Right atrium auricular region (tissue), 2 donors: ENCODE measurements around the gene CLN5. TPM values are rescaled to one million over a fixed set of nuclear protein-coding genes. Genes with fewer than 3 reads are reported as not detected.

Source experiments
- DNase-seq: peaks from one replicate; pipeline ENCODE4 v3.0.0-alpha.2; 2019; ENCODE audit warnings: low spot score
- H3K27ac ChIP-seq, 2 donors: fragments of 200-600 bp; sonication (generic); 1 replicate in 1 of 2; 2 replicates in 1 of 2; pipeline ENCODE4 v1.5.1; 2016 to 2019
- H3K27me3 ChIP-seq, 2 donors: fragments of 200-600 bp; sonication (generic); one replicate each; pipeline versions ENCODE4 v1.5.1 to v1.6.0; 2017 to 2019
- H3K36me3 ChIP-seq: fragments of 200-600 bp; sonication (generic); one replicate; pipeline ENCODE4 v1.5.1; 2016
- H3K4me1 ChIP-seq, 2 donors: fragments of 200-600 bp; sonication (generic); one replicate each; pipeline versions ENCODE4 v1.5.1 to v1.6.0; 2017 to 2019
- H3K4me3 ChIP-seq, 2 donors: fragments of 200-600 bp; sonication (generic); 1 replicate in 1 of 2; 2 replicates in 1 of 2; pipeline ENCODE4 v1.5.1; 2017 to 2019; ENCODE audit warnings: mild to moderate bottlenecking in 1 of 2, moderate library complexity in 1 of 2
- H3K9me3 ChIP-seq, 2 donors: fragments of 200-600 bp; sonication (generic); one replicate each; pipeline ENCODE4 v1.5.1; 2019
- CTCF ChIP-seq, 2 donors: fragments of 200-600 bp; sonication (generic); IDR thresholded peaks; one replicate each; pipeline ENCODE4 v1.5.1; 2019; ENCODE audit warnings: antibody characterized with exemption in 2 of 2
- total RNA-seq, 2 donors: library from RNA; depleted of rRNA; stranded (reverse); fragments of >200 nt; gene quantifications; one replicate each; pipeline ENCODE4 v1.1.0, GENCODE V29; 2016

CLN5 gene
- total RNA-seq, 2 donors from 2014 or later, result 15.8 to 18.4 TPM

- H3K27ac ChIP-seq, result no peak overlapping the region
- no peak for DNase-seq
- H3K27me3 ChIP-seq, result no peaks in the 10 kb centered on the region
- peaks cover 0 to 8% of the 10 kb centered on the region in 2 donors for H3K4me1 ChIP-seq
- TF ChIP-seq CTCF (IDR thresholded peaks at IDR 0.05), result no peak
- no peaks in the 10 kb centered on the region for H3K9me3 ChIP-seq
- H3K4me3 ChIP-seq, result no peak overlapping the region
- H3K36me3 ChIP-seq, result no peaks in the 10 kb centered on the region
These were observed 43.0 kb downstream of the CLN5 start for GRCh38 chr13:77034881-77035280.

DNA sequence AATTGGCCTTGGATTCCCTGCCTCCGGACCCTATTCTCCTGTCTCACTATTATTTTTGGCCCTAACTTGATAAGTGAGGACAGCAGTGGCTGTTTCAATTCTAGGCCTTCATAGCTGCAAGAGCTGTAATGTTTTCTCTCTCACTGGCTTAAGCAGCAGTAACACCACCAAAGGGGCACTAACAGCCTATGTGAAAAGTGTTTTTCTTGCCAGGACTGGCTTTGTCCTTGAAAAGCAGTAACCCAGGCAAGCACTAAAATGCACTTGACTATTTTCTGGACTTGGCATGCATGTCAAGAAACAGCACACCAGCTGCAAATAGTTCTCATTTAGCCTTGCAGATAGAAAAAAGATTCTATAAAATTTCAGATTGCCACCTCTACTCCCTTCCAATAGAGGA is 44.4 kb downstream of the CLN5 start:
- Histone ChIP-seq H3K36me3 (no peaks in the 10 kb centered on the region), H3K27me3 (no peaks in the 10 kb centered on the region), H3K4me3 (no peak overlapping the region), H3K27ac (no peak overlapping the region), H3K4me1 (peaks cover 0 to 8% of the 10 kb centered on the region in 2 donors), H3K9me3 (no peaks in the 10 kb centered on the region)
- DNase-seq, result no peak
- TF ChIP-seq CTCF (IDR thresholded peaks at IDR 0.05), result no peak

DNA sequence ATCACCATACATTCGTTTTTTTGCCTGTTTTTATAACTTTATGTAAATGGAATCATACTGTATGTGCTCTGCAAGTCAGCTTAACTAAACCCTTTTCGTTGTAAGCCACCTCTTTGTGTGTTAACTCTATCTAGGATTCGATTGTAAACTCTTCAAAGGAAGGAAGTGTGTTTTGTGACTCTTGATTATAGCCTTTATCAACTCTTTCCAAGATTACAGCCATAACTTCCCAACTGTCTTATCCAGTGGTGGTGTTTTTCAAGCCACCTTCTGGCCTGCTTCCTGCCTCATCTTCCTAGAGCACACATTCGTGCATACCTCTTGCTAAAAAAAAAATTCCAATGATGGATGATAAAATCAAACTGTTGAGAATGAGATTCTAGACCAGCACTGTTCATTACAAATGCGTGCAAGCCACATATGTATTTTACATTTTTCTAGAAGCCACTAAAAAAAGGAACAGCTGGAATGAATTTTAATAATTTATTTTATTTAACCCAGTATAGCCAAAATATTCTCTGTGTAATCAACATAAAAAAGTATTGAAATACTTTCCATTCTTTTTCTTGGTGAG is 47.1 kb downstream of the CLN5 start:
- no peak overlapping the region for H3K27ac ChIP-seq
- no peak for DNase-seq
- peaks cover 3% of the 10 kb centered on the region for H3K36me3 ChIP-seq
- H3K27me3 ChIP-seq, result no peaks in the 10 kb centered on the region
- no peak for TF ChIP-seq CTCF (IDR thresholded peaks at IDR 0.05)
- no peaks in the 10 kb centered on the region for H3K9me3 ChIP-seq
- H3K4me1 ChIP-seq, result peaks cover 0 to 8% of the 10 kb centered on the region in 2 donors
- no peak overlapping the region for H3K4me3 ChIP-seq

- H3K27ac ChIP-seq, result no peak overlapping the region
- H3K27me3 ChIP-seq, result no peaks in the 10 kb centered on the region
- no peak for TF ChIP-seq CTCF (IDR thresholded peaks at IDR 0.05)
- no peaks in the 10 kb centered on the region for H3K9me3 ChIP-seq
- no peak for DNase-seq
- no peak overlapping the region for H3K4me3 ChIP-seq
- peaks cover 0 to 8% of the 10 kb centered on the region in 2 donors for H3K4me1 ChIP-seq
- peaks cover 5% of the 10 kb centered on the region for H3K36me3 ChIP-seq
These were observed 48.2 kb downstream of the CLN5 start for GRCh38 chr13:77040076-77040475.

GRCh38 chr13:77040835-77041234 is 49.0 kb downstream of the CLN5 start:
- TF ChIP-seq CTCF (IDR thresholded peaks at IDR 0.05), result no peak
- DNase-seq, result no peak

DNA sequence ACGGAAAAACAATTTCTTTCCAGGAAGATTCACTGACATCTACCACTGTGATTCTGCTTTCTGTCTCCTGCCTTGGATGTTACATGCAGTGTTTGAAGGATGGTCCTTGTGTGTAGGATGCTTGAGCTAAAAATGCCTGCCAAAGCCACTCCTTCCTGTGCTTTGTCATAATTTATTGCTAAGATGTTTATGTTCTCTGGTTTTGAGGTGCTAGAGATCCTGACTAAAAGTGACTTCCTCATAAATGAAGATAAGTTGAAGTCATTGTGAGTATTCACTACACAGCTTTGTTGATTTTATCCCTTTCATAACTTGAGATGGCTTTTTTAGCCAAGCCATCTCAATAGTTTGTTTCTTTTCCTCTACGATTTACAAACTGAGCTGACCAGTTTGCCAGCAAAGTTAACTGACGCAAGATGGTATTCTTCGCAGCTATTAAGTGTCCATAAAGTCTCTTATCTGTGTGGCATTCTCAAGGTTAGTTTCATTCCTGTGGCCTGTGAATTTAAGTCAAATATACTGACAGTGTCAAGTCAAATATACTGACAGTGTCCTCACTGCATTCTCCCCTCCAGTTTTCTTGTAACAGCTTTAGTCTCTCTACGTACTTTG is 50.8 kb downstream of the CLN5 start:
- Histone ChIP-seq H3K27ac (no peak overlapping the region), H3K27me3 (no peaks in the 10 kb centered on the region), H3K9me3 (no peaks in the 10 kb centered on the region), H3K4me3 (no peak overlapping the region), H3K4me1 (no peaks in the 10 kb centered on the region), H3K36me3 (peaks cover 5% of the 10 kb centered on the region)
- DNase-seq, result no peak
- TF ChIP-seq CTCF (IDR thresholded peaks at IDR 0.05), result no peak

More at GRCh38 chr13:77040835-77041234, 49.0 kb downstream of the CLN5 start:
- Histone ChIP-seq H3K4me1 (peaks cover 0 to 8% of the 10 kb centered on the region in 2 donors), H3K27me3 (no peaks in the 10 kb centered on the region), H3K27ac (no peak overlapping the region), H3K4me3 (no peak overlapping the region), H3K36me3 (peaks cover 5% of the 10 kb centered on the region), H3K9me3 (no peaks in the 10 kb centered on the region)
